IMR-90 (cell line): ENCODE measurements around the gene MOB3B.

ENCODE experiments used
- CEBPB ChIP-seq: IDR thresholded peaks from 2 replicates; pipeline ENCODE4 v1.6.1; 2012; ENCODE audit warnings: low read depth, low read length, improper control_type of control experiment
- TF ChIP-seq, protein P1 (sequence below): conservative IDR thresholded peaks from 2 replicates; pipeline ENCODE4 v1.5.1; 2012; ENCODE audit warnings: mild to moderate bottlenecking, low read depth, low read length, improper control_type of control experiment
- TF ChIP-seq, protein P2 (sequence below): fragments of 150-350 bp; IDR thresholded peaks from 2 replicates; pipeline ENCODE4 v1.6.1; 2017; ENCODE audit warnings: mild to moderate bottlenecking, antibody characterized with exemption, low read length, low read depth

DNA sequence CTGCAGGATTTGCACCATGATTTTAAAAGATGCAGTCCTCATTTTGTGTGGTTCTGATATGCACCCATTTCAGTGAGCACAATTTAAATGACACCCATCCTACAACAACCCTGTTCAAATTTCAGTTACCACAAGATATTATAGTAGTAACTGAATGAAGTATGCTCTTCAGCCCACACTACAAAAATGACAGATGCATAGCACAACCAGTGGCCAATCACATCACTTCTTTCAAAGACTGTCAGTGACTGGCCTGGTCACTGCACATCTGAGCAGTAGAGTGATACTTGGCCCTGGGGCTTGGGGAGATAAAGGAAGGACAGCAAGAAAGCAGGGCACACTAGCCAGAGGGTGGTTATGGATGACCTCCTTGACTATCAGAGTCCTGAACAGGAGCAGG is 25.4 kb downstream of the MOB3B start:
- TF ChIP-seq, protein P1, sequence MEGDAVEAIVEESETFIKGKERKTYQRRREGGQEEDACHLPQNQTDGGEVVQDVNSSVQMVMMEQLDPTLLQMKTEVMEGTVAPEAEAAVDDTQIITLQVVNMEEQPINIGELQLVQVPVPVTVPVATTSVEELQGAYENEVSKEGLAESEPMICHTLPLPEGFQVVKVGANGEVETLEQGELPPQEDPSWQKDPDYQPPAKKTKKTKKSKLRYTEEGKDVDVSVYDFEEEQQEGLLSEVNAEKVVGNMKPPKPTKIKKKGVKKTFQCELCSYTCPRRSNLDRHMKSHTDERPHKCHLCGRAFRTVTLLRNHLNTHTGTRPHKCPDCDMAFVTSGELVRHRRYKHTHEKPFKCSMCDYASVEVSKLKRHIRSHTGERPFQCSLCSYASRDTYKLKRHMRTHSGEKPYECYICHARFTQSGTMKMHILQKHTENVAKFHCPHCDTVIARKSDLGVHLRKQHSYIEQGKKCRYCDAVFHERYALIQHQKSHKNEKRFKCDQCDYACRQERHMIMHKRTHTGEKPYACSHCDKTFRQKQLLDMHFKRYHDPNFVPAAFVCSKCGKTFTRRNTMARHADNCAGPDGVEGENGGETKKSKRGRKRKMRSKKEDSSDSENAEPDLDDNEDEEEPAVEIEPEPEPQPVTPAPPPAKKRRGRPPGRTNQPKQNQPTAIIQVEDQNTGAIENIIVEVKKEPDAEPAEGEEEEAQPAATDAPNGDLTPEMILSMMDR: no peak
- TF ChIP-seq, protein P2, sequence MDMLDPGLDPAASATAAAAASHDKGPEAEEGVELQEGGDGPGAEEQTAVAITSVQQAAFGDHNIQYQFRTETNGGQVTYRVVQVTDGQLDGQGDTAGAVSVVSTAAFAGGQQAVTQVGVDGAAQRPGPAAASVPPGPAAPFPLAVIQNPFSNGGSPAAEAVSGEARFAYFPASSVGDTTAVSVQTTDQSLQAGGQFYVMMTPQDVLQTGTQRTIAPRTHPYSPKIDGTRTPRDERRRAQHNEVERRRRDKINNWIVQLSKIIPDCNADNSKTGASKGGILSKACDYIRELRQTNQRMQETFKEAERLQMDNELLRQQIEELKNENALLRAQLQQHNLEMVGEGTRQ: no peak
- TF ChIP-seq CEBPB: no peak
